GM11168 (cell line): Measurements from ENCODE around the gene CHKB.
"Not testable (repeated sequence)": the region's sequence is repeated elsewhere in the genome, so short reads cannot be mapped to it uniquely, and the experiment has no call there.

Experiments used
- in situ Hi-C: fragments of 300-500 bp; cut with MboI; formaldehyde crosslinking; loops from one replicate; pipeline ENCODE4 v1.12.0; 2022; ENCODE audit warnings: low sequenced_read_pairs; ENCODE audit not compliant: unreplicated experiment

Gene CHKB

GRCh38 chr22:50533856-50534711 lies 48.6 kb downstream of the CHKB start:
- in situ Hi-C loops, result not testable (repeated sequence)

- in situ Hi-C loops, result no loop called here
These were observed 49.5 kb downstream of the CHKB start for GRCh38 chr22:50532824-50533796.

- in situ Hi-C loops, result no loop called here
These were observed 50.5 kb downstream of the CHKB start for GRCh38 chr22:50531962-50532674.

- in situ Hi-C loops, result no loop called here
These were observed 51.1 kb downstream of the CHKB start for GRCh38 chr22:50531546-50531961.

- in situ Hi-C loops, result no loop called here
These were observed 51.6 kb downstream of the CHKB start for GRCh38 chr22:50530877-50531545.

GRCh38 chr22:50530580-50530876 lies 52.1 kb downstream of the CHKB start:
- in situ Hi-C loops, result no loop called here

GRCh38 chr22:50529897-50530579 lies 52.6 kb downstream of the CHKB start, which contains the start of gene TYMP:
Gene TYMP (minus strand): TSS chr22:50530012. CDS start chr22:50529709, 303 bp downstream.
- in situ Hi-C loops, result no loop called here

GRCh38 chr22:50529416-50529896 lies 53.2 kb downstream of the CHKB start:
- in situ Hi-C loops, result no loop called here
